ENCODE data around the gene CYB5R2.

DNA sequence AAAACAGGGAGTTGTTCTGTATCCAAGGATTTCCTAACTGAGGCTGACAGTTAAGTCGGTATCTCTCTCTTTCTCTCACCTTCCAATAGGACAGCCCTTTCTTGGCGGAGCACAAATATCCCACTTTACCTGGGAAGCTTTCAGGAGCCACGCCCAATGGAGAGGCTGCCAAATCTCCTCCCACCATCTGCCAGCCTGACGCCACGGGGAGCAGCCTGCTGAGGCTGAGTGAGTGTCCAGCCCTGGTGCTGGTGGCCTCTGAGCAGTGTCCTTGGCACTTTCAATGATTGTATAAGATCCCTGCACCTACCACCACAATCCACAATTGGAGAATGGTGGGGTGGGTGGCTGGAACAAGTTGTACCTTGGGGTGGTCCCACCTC, 33.7 kb downstream of the CYB5R2 start:
- TF ChIP-seq ESRRG (CRISPR knock-in tag; IDR thresholded peaks at IDR 0.05) = no peak
- no peak for TF ChIP-seq RARB (CRISPR knock-in tag; IDR thresholded peaks at IDR 0.05)
- TF ChIP-seq SNAI2 (CRISPR knock-in tag; IDR thresholded peaks at IDR 0.05) = no peak
- TF ChIP-seq, protein P1, sequence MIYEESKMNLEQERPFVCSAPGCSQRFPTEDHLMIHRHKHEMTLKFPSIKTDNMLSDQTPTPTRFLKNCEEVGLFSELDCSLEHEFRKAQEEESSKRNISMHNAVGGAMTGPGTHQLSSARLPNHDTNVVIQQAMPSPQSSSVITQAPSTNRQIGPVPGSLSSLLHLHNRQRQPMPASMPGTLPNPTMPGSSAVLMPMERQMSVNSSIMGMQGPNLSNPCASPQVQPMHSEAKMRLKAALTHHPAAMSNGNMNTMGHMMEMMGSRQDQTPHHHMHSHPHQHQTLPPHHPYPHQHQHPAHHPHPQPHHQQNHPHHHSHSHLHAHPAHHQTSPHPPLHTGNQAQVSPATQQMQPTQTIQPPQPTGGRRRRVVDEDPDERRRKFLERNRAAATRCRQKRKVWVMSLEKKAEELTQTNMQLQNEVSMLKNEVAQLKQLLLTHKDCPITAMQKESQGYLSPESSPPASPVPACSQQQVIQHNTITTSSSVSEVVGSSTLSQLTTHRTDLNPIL (CRISPR knock-in tag; IDR thresholded peaks at IDR 0.05; ENCODE audit: low read depth) = no peak
- TF ChIP-seq CSDC2 (CRISPR knock-in tag; IDR thresholded peaks at IDR 0.05) = no peak
- TF ChIP-seq ZNF8 (CRISPR knock-in tag; IDR thresholded peaks at IDR 0.05) = no peak
- no peak for TF ChIP-seq BACH2 (CRISPR knock-in tag; IDR thresholded peaks at IDR 0.05; ENCODE audit: borderline replicate concordance)
- TF ChIP-seq ZFP3 (CRISPR knock-in tag; IDR thresholded peaks at IDR 0.05) = no peak
- no peak for TF ChIP-seq TCF4 (CRISPR knock-in tag; IDR thresholded peaks at IDR 0.05; ENCODE audit: borderline replicate concordance)
- TF ChIP-seq, protein P2, sequence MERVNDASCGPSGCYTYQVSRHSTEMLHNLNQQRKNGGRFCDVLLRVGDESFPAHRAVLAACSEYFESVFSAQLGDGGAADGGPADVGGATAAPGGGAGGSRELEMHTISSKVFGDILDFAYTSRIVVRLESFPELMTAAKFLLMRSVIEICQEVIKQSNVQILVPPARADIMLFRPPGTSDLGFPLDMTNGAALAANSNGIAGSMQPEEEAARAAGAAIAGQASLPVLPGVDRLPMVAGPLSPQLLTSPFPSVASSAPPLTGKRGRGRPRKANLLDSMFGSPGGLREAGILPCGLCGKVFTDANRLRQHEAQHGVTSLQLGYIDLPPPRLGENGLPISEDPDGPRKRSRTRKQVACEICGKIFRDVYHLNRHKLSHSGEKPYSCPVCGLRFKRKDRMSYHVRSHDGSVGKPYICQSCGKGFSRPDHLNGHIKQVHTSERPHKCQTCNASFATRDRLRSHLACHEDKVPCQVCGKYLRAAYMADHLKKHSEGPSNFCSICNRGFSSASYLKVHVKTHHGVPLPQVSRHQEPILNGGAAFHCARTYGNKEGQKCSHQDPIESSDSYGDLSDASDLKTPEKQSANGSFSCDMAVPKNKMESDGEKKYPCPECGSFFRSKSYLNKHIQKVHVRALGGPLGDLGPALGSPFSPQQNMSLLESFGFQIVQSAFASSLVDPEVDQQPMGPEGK (CRISPR knock-in tag; IDR thresholded peaks at IDR 0.05; ENCODE audit: borderline replicate concordance) = no peak
- no peak for TF ChIP-seq OSR1 (CRISPR knock-in tag; IDR thresholded peaks at IDR 0.05)
- TF ChIP-seq PPARA (CRISPR knock-in tag; IDR thresholded peaks at IDR 0.05; ENCODE audit: borderline replicate concordance) = no peak

Data from SK-N-SH treated with all-trans-retinoic acid at 6 μM for 48 hours (cell line).